Karpas-422 (cell line): ENCODE measurements around the gene ACTR1A. TPM values are rescaled to one million over a fixed set of nuclear protein-coding genes. Genes with fewer than 3 reads are reported as not detected.

ENCODE experiments used
- DNase-seq: peaks from one replicate; pipeline ENCODE4 v3.0.0-alpha.2; 2015
- H2AFZ ChIP-seq: fragments of 200-600 bp; sonication (generic); 2 replicates; pipeline ENCODE4 v1.6.1; 2014; ENCODE audit warnings: antibody characterized with exemption, low read length, mixed read lengths
- H3K27ac ChIP-seq: fragments of 200-600 bp; sonication (generic); 2 replicates; pipeline ENCODE4 v1.5.1; 2014; ENCODE audit warnings: mild to moderate bottlenecking, low read length, moderate library complexity
- H3K27me3 ChIP-seq: fragments of 200-600 bp; sonication (generic); 2 replicates; pipeline ENCODE4 v1.6.1; 2014; ENCODE audit warnings: low read length, mixed read lengths
- H3K36me3 ChIP-seq: fragments of 200-600 bp; sonication (generic); 2 replicates; pipeline ENCODE4 v1.6.1; 2014; ENCODE audit warnings: low read length, mixed read lengths; ENCODE audit not compliant: insufficient read depth
- H3K4me1 ChIP-seq: fragments of 200-600 bp; sonication (generic); 2 replicates; pipeline ENCODE4 v1.6.1; 2014; ENCODE audit warnings: mild to moderate bottlenecking, low read length, mixed read lengths
- H3K4me2 ChIP-seq: fragments of 200-600 bp; sonication (generic); 2 replicates; pipeline ENCODE4 v1.6.1; 2014; ENCODE audit warnings: low read length, low read depth, mild to moderate bottlenecking; ENCODE audit not compliant: poor library complexity, severe bottlenecking
- H3K4me3 ChIP-seq: fragments of 200-600 bp; sonication (generic); 2 replicates; pipeline ENCODE4 v1.5.1; 2014; ENCODE audit warnings: mild to moderate bottlenecking, antibody characterized with exemption, low read length, mixed read lengths
- H3K79me2 ChIP-seq: fragments of 200-600 bp; sonication (generic); 2 replicates; pipeline ENCODE4 v1.6.1; 2014; ENCODE audit warnings: mild to moderate bottlenecking, low read length, mixed read lengths
- H3K9ac ChIP-seq: fragments of 200-600 bp; sonication (generic); 2 replicates; pipeline ENCODE4 v1.6.0; 2014; ENCODE audit warnings: low read length
- H3K9me2 ChIP-seq: fragments of 200-600 bp; sonication (generic), shearing (Covaris generic); replicated peaks from 2 replicates; pipeline ENCODE4 v1.6.0; 2014; ENCODE audit warnings: mild to moderate bottlenecking, low read length, moderate library complexity; ENCODE audit not compliant: insufficient read depth
- H3K9me3 ChIP-seq: fragments of 300-700, 200-600 bp; sonication (generic); 2 replicates; pipeline ENCODE4 v1.6.1; 2014; ENCODE audit warnings: low read length, mixed read lengths
- H4K20me1 ChIP-seq: fragments of 200-600 bp; sonication (generic); 2 replicates; pipeline ENCODE4 v1.6.1; 2014; ENCODE audit warnings: mild to moderate bottlenecking, antibody characterized with exemption, low read length, low read depth; ENCODE audit not compliant: insufficient read depth
- total RNA-seq: library from RNA; depleted of rRNA; stranded (reverse); fragments of >200 nt; shearing (Covaris generic); gene quantifications from 2 replicates; pipeline ENCODE4 v1.2.3, GENCODE V29; 2014; ENCODE audit warnings: low replicate concordance

ACTR1A gene
- total RNA-seq, 1 experiment from 2014 or later: 83.7 TPM

GRCh38 chr10:102438374-102438773 is 64.1 kb downstream of the ACTR1A start:
- H3K4me1 ChIP-seq: 0 out of 2 replicates have a peak, but pooled peaks cover 3% of the 10 kb centered on the region
- DNase-seq: no peak
- no peaks in the 10 kb centered on the region for H3K9me3 ChIP-seq
- H4K20me1 ChIP-seq: no peaks in the 10 kb centered on the region
- no peak overlapping the region for H2AFZ ChIP-seq
- no peak overlapping the region for H3K27ac ChIP-seq
- no peak overlapping the region for H3K9ac ChIP-seq
- no peaks in the 10 kb centered on the region for H3K9me2 ChIP-seq
- no peak overlapping the region for H3K4me2 ChIP-seq
- H3K4me3 ChIP-seq: no peak overlapping the region
- H3K36me3 ChIP-seq: no peaks in the 10 kb centered on the region
- H3K79me2 ChIP-seq: no peaks in the 10 kb centered on the region
- no peaks in the 10 kb centered on the region for H3K27me3 ChIP-seq

DNA sequence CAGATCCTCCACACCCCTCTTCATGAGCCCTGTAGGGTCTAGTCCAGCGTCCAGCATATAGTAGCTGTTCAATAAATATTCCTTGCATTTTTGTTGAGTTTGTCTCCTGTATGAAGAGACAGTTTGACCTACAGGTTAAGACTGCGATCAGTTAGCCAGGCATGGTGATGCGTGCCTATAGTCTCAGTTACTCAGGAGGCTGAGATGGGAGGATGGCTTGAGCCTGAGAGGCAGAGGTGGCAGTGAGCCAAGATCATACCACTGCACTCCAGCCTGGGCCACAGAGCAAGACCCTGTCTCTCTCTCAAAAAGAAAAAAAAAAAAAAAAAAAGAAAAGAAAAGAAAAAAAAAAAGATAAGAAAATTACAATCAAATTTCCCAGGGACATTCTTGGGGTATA is 65.0 kb downstream of the ACTR1A start:
- Histone ChIP-seq H3K27me3 (no peaks in the 10 kb centered on the region), H3K4me1 (0 out of 2 replicates have a peak, but pooled peaks cover 3% of the 10 kb centered on the region), H3K4me3 (no peak overlapping the region), H4K20me1 (no peaks in the 10 kb centered on the region), H3K9ac (no peak overlapping the region), H3K79me2 (no peaks in the 10 kb centered on the region), H2AFZ (no peak overlapping the region), H3K9me3 (no peaks in the 10 kb centered on the region), H3K27ac (no peak overlapping the region), H3K4me2 (no peak overlapping the region), H3K9me2 (no peaks in the 10 kb centered on the region), H3K36me3 (no peaks in the 10 kb centered on the region)
- no peak for DNase-seq

DNA sequence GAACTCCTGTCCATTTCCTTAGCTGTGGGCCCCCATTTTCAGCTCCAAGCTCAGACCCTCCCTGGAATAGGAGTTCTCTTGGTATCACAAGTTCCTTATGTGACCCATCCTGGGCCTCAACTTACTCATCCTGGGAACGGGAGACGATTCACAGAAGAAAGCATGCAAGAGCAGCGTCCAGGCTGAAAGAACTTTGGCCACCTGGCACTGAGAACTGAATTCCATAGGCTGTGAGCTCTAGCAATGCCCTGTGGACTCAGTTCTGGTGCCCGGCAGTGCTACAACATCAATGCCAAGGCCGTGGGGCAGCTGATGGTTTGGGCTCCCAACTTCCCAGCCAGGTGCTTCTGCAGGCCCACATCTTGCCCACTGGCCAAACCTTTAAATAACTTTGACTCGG is 66.2 kb downstream of the ACTR1A start:
- H3K9ac ChIP-seq: no peak overlapping the region

GRCh38 chr10:102435529-102436233 is 66.8 kb downstream of the ACTR1A start:
- Histone ChIP-seq H3K36me3 (no peaks in the 10 kb centered on the region), H3K9me2 (no peaks in the 10 kb centered on the region), H3K79me2 (peaks cover 13% of the 10 kb centered on the region), H3K27me3 (no peaks in the 10 kb centered on the region), H3K4me1 (peaks cover 6% of the 10 kb centered on the region), H3K27ac (no peak overlapping the region), H3K4me3 (no peak overlapping the region; the same call in 1 of the 2 replicates), H2AFZ (no peak overlapping the region), H4K20me1 (no peaks in the 10 kb centered on the region), H3K9me3 (no peaks in the 10 kb centered on the region), H3K4me2 (peak overlapping the region; percentile 29), H3K9ac (peak overlapping the region; percentile 51)
- no peak for DNase-seq

More for the DNA sequence above, 66.2 kb downstream of the ACTR1A start:
- Histone ChIP-seq H3K4me3 (no peak overlapping the region), H3K4me1 (peaks cover 6% of the 10 kb centered on the region), H3K27ac (no peak overlapping the region), H4K20me1 (no peaks in the 10 kb centered on the region), H3K4me2 (no peak overlapping the region), H3K27me3 (no peaks in the 10 kb centered on the region), H3K9me3 (no peaks in the 10 kb centered on the region), H3K79me2 (peaks cover 10% of the 10 kb centered on the region), H3K36me3 (no peaks in the 10 kb centered on the region), H3K9me2 (no peaks in the 10 kb centered on the region), H2AFZ (no peak overlapping the region)
- no peak for DNase-seq

GRCh38 chr10:102435133-102435497 is 67.4 kb downstream of the ACTR1A start:
- Histone ChIP-seq H3K4me1 (peaks cover 5% of the 10 kb centered on the region), H2AFZ (no peak overlapping the region), H3K9me3 (no peaks in the 10 kb centered on the region), H3K9me2 (no peaks in the 10 kb centered on the region), H3K4me3 (no peak overlapping the region), H3K79me2 (peaks cover 15% of the 10 kb centered on the region), H3K36me3 (no peaks in the 10 kb centered on the region), H3K9ac (no peak overlapping the region), H3K4me2 (no peak overlapping the region), H3K27ac (no peak overlapping the region), H4K20me1 (no peaks in the 10 kb centered on the region), H3K27me3 (no peaks in the 10 kb centered on the region)
- DNase-seq: no peak

DNA sequence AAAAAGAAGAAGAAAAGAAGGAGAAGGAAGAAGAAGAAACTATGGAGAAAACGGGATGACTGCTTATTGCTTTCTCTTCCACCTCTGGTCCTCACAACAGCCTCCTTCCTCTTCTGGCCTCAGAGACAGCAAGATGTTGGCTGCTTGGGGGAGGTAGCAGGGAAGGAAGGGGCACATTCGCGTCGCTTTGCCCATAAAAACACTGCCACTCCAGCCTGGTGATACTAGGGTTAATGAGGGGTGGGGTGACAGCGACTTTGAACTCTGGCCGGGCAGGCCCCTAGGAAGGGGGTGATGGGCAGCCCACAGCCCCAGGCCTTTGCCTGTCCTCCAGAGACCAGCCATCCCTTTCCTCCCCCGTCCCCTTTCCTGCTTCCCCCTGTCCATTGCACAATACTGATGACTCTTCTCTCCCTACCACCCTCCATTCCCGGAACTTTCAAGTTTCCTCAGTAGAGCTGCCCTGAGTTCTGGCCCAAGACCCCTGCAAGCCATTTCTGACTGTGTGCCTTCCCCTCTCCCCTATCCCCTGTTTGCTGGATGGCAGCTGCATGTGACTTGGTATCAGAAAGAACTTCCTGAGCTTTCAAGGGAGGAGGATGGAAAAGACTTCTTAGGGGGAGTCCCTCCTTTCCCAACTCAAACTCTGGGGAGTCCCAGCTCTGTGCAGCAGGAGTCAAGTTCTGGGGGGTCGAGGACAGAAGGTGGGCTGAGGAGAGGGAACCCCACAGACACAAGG is 67.9 kb downstream of the ACTR1A start:
- H3K79me2 ChIP-seq: peaks cover 15% of the 10 kb centered on the region
- H3K4me1 ChIP-seq: peaks cover 5% of the 10 kb centered on the region
- H4K20me1 ChIP-seq: no peaks in the 10 kb centered on the region
- no peaks in the 10 kb centered on the region for H3K36me3 ChIP-seq
- H3K9ac ChIP-seq: no peak overlapping the region
- no peak overlapping the region for H3K4me2 ChIP-seq
- no peaks in the 10 kb centered on the region for H3K9me2 ChIP-seq
- H3K27me3 ChIP-seq: no peaks in the 10 kb centered on the region
- H2AFZ ChIP-seq: no peak overlapping the region
- DNase-seq: no peak
- no peaks in the 10 kb centered on the region for H3K9me3 ChIP-seq
- H3K4me3 ChIP-seq: no peak overlapping the region
- no peak overlapping the region for H3K27ac ChIP-seq

DNA sequence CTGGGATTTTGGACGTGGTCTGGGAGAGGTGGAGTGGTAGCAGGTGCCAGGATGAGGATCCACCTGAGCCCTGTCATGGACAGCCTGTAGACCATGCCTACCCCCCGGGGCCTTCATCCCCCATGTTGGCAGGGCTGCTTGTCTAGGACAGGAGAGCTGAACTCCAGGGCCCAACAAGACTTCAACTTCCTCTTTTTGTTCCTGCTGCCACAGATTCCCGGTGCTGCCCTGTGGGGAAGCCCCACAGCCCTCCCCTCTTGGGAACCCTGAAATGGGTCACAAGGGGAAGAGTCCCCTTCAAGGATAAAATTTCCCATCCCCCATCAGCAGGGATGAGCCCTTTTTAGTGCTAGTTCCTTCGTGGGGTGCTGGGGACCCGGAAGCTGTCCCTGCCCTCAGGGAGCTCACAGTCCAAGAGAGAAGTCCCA is 68.9 kb downstream of the ACTR1A start:
- Histone ChIP-seq H3K27ac (no peak overlapping the region), H3K27me3 (no peaks in the 10 kb centered on the region), H3K4me3 (no peak overlapping the region), H2AFZ (no peak overlapping the region), H3K9ac (no peak overlapping the region), H3K36me3 (no peaks in the 10 kb centered on the region), H3K9me2 (no peaks in the 10 kb centered on the region), H3K4me2 (no peak overlapping the region), H4K20me1 (no peaks in the 10 kb centered on the region), H3K79me2 (peaks cover 15% of the 10 kb centered on the region), H3K9me3 (no peaks in the 10 kb centered on the region), H3K4me1 (peaks cover 5% of the 10 kb centered on the region)
- DNase-seq: no peak

DNA sequence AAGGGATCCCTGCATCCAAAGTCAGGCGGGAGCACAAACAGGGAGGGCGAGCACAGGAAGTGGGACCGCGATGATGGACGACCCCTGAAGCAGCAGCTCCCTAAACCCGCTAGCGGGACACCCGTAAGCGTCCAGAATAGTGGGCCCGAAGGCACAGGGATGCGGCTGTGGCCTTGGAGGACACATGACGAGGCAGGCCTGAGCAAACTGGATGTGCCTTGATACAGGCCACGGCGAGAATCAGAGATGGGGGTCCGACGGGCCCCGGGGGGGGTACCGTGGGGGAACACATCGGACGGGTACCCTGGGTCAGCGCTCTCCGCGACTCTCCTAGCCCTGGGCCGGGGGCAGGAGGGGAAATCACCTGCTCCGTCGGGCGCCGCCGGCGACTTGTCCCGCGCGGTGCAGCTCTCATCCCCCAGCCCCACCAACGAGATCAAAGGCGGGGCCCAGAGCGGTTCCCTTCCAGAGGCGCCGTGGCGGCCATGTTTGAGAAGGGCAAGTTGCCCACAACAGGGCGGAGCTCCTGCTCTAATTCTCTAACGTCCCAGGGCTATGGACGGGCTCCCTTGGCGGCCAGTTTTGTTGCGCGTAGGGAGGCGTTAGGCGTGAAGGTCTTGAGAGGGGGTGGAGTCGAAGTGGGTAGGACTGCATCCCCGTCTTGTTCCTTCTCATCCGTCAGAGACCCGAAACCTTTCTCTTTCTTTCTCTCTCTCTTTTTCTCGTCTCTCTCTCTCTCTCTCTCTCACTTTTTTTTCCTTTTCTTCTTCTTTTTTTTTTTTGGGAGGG is 70.2 kb downstream of the ACTR1A start, which contains the start of gene CUEDC2:
Gene CUEDC2 (minus strand): TSS at position 413 of the 789 bp plus-strand sequence. CDS start 7,386 bp downstream, outside the sequence.
- peak within 1 kb of the TSS; percentile 70 for H3K27ac ChIP-seq
- H3K4me2 ChIP-seq: peak within 1 kb of the TSS; percentile 96
- peaks cover 5% of the 10 kb centered on the region for H3K4me1 ChIP-seq
- H3K9ac ChIP-seq: peak within 1 kb of the TSS; percentile 98
- DNase-seq: peak; percentile 96
- H3K4me3 ChIP-seq: peak within 1 kb of the TSS; percentile 94
- H3K79me2 ChIP-seq: peaks cover 15% of the 10 kb centered on the region
- no peaks in the 10 kb centered on the region for H3K9me2 ChIP-seq
- H3K9me3 ChIP-seq: no peaks in the 10 kb centered on the region
- H3K27me3 ChIP-seq: no peaks in the 10 kb centered on the region
- H3K36me3 ChIP-seq: no peaks in the 10 kb centered on the region
- H4K20me1 ChIP-seq: no peaks in the 10 kb centered on the region
- peak within 1 kb of the TSS; percentile 43; the same call in 1 of the 2 replicates for H2AFZ ChIP-seq
